Measurements from ENCODE around the gene TBC1D1.

Gene TBC1D1

GRCh38 chr4:37928426-37929416, 37.8 kb downstream of the TBC1D1 start:
- H3K27ac ChIP-seq = no peak overlapping the region
- TF ChIP-seq CTCF (conservative IDR thresholded peaks at IDR 0.05) (no peak), ZFX (IDR thresholded peaks at IDR 0.05) (no peak)

GRCh38 chr4:37934096-37934495, 43.2 kb downstream of the TBC1D1 start:
- TF ChIP-seq CTCF (conservative IDR thresholded peaks at IDR 0.05) = no peak
- TF ChIP-seq ZFX (IDR thresholded peaks at IDR 0.05) = no peak
- H3K27ac ChIP-seq = no peak overlapping the region

GRCh38 chr4:37934609-37935008, 43.7 kb downstream of the TBC1D1 start:
- TF ChIP-seq ZFX (IDR thresholded peaks at IDR 0.05) (no peak), CTCF (conservative IDR thresholded peaks at IDR 0.05) (no peak)
- no peak overlapping the region for H3K27ac ChIP-seq

GRCh38 chr4:37935026-37935425, 44.1 kb downstream of the TBC1D1 start:
- TF ChIP-seq ZFX (IDR thresholded peaks at IDR 0.05) = no peak
- TF ChIP-seq CTCF (conservative IDR thresholded peaks at IDR 0.05) = no peak
- no peak overlapping the region for H3K27ac ChIP-seq

- no peak for TF ChIP-seq CTCF (conservative IDR thresholded peaks at IDR 0.05)
- no peak for TF ChIP-seq ZFX (IDR thresholded peaks at IDR 0.05)
- H3K27ac ChIP-seq = no peak overlapping the region
These were observed 46.1 kb downstream of the TBC1D1 start for GRCh38 chr4:37936889-37937498.

- no peak for TF ChIP-seq CTCF (conservative IDR thresholded peaks at IDR 0.05)
These were observed 47.3 kb downstream of the TBC1D1 start for GRCh38 chr4:37938208-37938607.

GRCh38 chr4:37946503-37947179, 55.8 kb downstream of the TBC1D1 start:
- TF ChIP-seq CTCF (conservative IDR thresholded peaks at IDR 0.05) (no peak), ZFX (IDR thresholded peaks at IDR 0.05) (no peak)
- H3K27ac ChIP-seq = no peak overlapping the region

More at GRCh38 chr4:37938208-37938607, 47.3 kb downstream of the TBC1D1 start:
- no peak overlapping the region for H3K27ac ChIP-seq
